Activated CD8-positive, alpha-beta memory T cell treated with anti-CD3 and anti-CD28 coated beads for 36 hours (primary cell): ENCODE results near the gene LAMC1. TPM values are rescaled to one million over a fixed set of nuclear protein-coding genes. Genes with fewer than 3 reads are reported as not detected.

Experiments
- CTCF ChIA-PET: fragments of 350-600 bp; sonication (Branson Sonifier 250); formaldehyde crosslinking; loops from one replicate; lab custom pipeline; 2021; ENCODE audit warnings: antibody characterized with exemption; lab: Charles Lee
- POLR2A ChIA-PET: fragments of 350-600 bp; sonication (Branson Sonifier 250); formaldehyde crosslinking; loops from one replicate; lab custom pipeline; 2021; ENCODE audit warnings: antibody characterized with exemption; lab: Charles Lee
- total RNA-seq, 2 experiments: library from RNA; stranded (reverse); gene quantifications; one replicate each; pipeline ENCODE4 v1.2.3, GENCODE V29; 2021

Gene LAMC1
- total RNA-seq, 2 experiments from 2014 or later: 0.15 to 0.27 TPM

- ChIA-PET POLR2A (no interaction called here), CTCF (no interaction called here)
Observed at GRCh38 chr1:183019139-183019740, 4.0 kb upstream of the LAMC1 start.

- POLR2A ChIA-PET: no interaction called here
- CTCF ChIA-PET: no interaction called here
Observed at GRCh38 chr1:183019860-183020259, 3.4 kb upstream of the LAMC1 start.

GRCh38 chr1:183021405-183022201, 1.6 kb upstream of the LAMC1 start:
- CTCF ChIA-PET: no interaction called here

DNA sequence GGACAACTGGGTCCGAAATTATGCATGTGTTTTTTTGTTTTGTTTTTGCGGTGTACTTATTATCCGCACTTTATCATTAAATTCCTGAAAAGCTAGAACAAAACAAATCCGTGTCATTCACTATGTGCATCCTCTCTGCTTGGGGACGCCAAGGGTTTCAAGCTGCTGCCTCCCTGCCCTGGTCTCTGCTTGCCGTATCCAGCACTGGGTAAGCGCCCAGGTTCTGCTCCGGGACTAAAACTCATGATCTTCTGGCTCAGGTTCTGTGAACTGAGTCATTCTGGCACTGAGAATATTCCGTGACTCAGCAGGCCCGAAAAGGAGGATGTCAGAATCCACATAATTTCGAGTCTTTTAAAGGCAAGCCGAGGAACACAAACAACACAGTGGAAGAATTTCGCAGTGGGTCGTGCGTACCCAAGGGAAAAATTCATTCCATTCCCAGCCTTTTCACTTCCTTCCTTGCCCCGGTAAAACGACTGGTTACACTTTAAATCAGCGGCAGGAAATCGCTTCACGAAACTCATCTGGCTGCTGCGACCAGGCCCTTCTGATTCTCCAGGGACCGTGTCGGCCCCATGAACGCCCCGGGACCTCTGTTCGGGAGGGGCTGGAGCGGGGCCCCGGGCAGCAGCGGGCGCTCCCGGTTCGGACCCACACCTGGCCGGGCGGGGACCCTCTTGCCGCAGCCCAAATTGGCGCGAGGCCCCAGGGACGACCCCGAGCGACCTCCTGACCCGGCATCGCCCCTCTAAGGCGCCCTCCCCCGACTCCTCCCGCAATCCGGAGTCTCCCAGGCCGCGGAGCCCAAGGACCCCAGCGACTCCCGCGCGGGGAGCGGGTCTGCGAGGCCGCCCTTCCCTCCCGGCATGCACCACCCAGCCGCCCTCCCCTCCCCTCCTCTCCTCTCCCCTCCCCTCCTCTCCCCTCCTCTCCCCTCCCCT, 746 bp upstream of the LAMC1 start:
- ChIA-PET POLR2A (no interaction called here), CTCF (no interaction called here)

More at GRCh38 chr1:183021405-183022201, 1.6 kb upstream of the LAMC1 start:
- POLR2A ChIA-PET: no interaction called here

- POLR2A ChIA-PET: no interaction called here
- CTCF ChIA-PET: no interaction called here
Observed at GRCh38 chr1:183023601-183024316, 539 bp downstream of the LAMC1 start.

GRCh38 chr1:183024317-183025009, 1.2 kb downstream of the LAMC1 start:
- ChIA-PET CTCF (no interaction called here), POLR2A (no interaction called here)

DNA sequence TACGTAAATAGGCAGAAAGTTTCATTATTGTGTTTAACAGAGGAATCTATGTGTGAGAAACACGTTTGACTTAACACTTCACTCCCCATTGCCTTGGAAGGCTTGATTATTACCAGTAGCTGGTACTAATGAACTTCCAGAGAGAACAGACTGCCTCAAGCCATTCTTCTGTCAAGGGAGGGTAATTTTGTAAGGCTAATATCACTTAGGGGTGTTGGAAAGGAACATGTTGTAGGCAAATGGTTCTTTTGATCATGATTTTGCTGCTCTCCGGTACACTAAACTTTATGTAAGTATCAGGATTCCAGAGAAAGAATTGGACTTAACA, 1.8 kb downstream of the LAMC1 start:
- ChIA-PET CTCF (no interaction called here), POLR2A (no interaction called here)

DNA sequence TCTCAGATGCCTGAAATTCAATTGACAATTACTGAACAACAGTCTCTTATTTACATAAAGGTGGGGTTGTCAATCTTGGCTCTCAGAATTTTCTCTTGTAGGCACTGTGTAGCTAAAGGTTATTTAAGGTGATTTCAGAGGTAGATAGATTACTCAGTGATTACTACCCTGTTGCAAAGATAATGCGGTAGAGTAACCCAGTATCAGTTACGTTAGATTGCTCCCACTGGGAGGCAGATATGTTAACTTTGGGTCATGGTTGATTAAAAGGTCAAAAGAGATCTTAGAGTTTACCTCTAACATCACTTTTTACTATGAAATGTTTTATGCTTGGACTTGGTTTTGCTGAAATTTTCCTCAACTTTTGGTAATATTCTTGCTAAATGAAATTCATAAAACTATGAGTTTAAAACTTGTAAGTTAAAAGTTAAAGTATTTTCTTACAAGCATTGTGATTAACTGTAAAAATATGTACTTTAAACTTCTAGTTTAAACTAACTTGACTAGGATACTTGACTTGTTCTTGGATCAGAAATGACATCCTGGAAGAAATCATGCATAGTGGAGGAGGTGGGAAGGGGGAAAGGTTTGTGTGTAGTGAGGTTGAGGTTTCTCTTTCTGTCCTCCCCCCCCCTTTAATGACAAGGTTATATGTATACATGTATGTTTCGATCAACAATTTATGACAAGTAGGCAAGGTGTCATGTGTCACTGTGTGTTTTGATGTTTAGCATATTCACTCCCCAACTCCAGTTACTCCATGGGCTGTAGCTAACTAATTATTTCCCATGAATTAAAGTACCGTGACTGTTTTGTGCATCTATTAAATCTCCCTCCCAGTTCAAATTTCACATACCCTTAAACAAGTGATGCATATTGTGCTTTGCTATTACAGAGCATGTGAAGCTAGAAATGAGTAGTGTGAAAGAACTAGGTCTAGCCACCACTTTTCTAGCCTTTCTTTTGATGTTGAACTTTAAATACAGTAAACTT, 2.9 kb downstream of the LAMC1 start:
- CTCF ChIA-PET: no interaction called here
- POLR2A ChIA-PET: no interaction called here

- CTCF ChIA-PET: no interaction called here
- POLR2A ChIA-PET: no interaction called here
Observed at GRCh38 chr1:183027031-183027430, 3.8 kb downstream of the LAMC1 start.

- ChIA-PET CTCF (no interaction called here), POLR2A (no interaction called here)
Observed at GRCh38 chr1:183027791-183028190, 4.6 kb downstream of the LAMC1 start.

GRCh38 chr1:183029591-183030000, 6.4 kb downstream of the LAMC1 start:
- CTCF ChIA-PET: no interaction called here
- POLR2A ChIA-PET: no interaction called here

GRCh38 chr1:183030053-183030452, 6.8 kb downstream of the LAMC1 start:
- POLR2A ChIA-PET: no interaction called here
- CTCF ChIA-PET: no interaction called here

DNA sequence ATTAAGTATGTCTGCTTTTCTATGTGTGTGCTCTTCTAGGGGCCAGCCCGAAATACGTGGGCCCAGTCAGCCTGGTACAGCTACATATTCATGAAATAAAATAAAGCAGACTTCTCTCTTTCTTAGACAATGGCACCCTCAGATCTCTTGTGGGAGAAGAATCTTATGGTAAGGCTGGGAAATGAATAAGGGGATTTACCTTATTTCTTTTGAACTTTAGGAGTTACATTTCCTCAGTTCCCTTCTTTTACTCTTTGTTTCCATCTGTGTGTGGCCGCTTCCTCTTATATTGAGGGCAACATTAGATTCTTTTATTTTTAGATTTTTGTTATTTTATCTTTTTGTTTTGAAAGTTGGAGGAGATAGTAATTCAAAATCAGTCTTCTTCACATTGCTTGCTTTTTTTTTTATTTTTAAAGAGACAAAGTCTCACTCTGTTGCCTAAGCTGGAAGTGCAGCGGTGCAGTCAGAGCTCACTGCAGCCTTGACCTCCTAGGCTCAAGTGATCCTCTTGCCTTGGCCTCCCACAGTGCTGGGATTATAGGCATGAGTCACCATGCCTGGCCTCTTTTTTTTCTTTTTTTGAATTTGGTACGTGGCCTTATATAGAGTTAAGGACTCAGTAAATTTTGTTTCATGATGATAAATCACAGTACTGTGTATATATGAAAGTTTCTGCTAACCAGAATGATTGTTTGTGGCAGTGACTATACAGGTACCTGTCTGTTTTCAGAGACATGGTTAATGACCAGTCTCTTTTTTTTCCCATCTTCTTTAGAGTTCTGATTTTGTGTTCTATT, 9.1 kb downstream of the LAMC1 start:
- ChIA-PET CTCF (no interaction called here), POLR2A (no interaction called here)

- ChIA-PET POLR2A (no interaction called here), CTCF (no interaction called here)
Observed at GRCh38 chr1:183033205-183033604, 10.0 kb downstream of the LAMC1 start.

- ChIA-PET CTCF (interaction anchor here (1.1 kb wide), 1 partner anchor 753 kb away, joined by 3 read pairs; no protein-coding TSS in a partner anchor), POLR2A (no interaction called here)
Observed at GRCh38 chr1:183034682-183035081, 11.5 kb downstream of the LAMC1 start.

DNA sequence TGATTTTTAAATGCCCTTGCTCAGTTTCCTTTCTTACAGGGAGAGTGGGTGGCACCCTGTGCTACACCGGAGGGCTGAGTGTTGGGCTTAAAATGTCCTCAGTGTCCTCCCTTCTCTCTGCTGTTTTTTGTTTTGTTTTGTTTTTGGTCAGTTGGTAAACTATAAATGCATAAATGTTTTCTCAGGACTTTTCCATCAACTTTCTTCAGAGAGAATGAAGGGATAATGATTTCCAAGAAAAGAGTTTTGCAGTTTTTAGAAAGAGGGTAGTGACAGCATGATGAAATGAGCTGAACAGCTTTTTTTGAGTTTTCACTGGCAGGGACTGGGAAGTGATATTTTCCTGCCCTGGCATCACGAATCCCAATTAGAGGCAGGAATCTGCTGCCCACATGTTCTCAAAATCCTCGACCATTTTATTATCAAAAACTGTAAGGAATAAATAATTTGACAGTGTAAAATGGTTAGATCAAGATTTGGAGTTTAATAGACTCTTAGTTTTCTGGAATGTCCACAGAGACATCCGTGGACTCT, 15.2 kb downstream of the LAMC1 start:
- POLR2A ChIA-PET: interaction anchor here (0.7 kb wide), 1 partner anchor 1855 kb away, joined by 4 read pairs; no protein-coding TSS in a partner anchor
- CTCF ChIA-PET: interaction anchor here (0.8 kb wide), 1 partner anchor 176 kb away, joined by 4 read pairs; no protein-coding TSS in a partner anchor

DNA sequence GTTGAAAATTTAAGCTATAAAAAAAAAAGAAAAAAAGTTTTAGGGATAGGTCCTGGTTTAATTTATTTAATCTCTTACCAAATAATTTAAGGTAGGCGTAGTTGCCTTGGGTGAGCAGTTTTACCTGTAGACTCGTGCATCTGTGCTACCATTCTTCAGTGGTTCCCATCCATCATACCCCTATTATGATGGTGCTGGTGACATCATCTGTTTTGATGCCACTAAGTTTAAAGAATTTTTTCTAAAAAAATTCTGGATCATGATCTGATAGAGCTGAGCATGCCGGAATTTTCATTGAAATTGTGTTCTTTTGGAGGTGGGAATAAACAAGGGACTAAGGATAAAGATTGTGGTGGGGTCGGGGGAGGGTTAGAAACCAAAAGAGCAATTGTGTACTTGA, 15.7 kb downstream of the LAMC1 start:
- POLR2A ChIA-PET: no interaction called here
- CTCF ChIA-PET: interaction anchor here (0.8 kb wide), 1 partner anchor 175 kb away, joined by 4 read pairs; no protein-coding TSS in a partner anchor
